ENCODE results near the gene JAG1. TPM values are rescaled to one million over a fixed set of nuclear protein-coding genes. Genes with fewer than 3 reads are reported as not detected.

The JAG1 gene
- total and polyA plus RNA-seq, 3 donors from 2014 or later = 17.4 to 30.6 (median 24.7) TPM

DNA sequence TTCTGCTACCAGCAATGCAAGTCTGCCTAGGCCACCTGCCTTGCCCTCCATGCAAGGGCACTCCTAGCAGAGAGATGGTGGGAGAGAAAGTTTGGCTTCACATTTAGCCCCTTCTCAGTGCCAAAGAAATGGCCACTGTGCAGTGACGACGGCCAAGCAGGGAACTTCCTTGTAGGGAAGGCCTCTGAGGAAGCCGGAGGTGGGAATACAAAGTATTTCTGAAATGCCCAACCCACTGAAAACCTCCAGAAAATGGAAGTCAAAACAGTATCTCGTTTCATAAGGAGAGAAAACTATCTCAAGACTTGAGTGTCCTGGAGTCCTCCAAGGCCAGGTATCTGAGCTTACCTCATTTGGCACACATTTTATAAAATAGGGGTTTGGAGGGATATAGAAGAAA lies 42.7 kb downstream of the JAG1 start:
- Histone ChIP-seq H3K27me3 (no peaks in the 10 kb centered on the region), H3K9me3 (no peaks in the 10 kb centered on the region), H3K36me3 (ENCODE audit: low read depth, missing control alignments) (no peaks in the 10 kb centered on the region), H3K27ac (no peak overlapping the region), H3K4me3 (no peak overlapping the region), H3K4me1 (peaks cover 9% of the 10 kb centered on the region)
- no peak for DNase-seq
- TF ChIP-seq, protein P1, sequence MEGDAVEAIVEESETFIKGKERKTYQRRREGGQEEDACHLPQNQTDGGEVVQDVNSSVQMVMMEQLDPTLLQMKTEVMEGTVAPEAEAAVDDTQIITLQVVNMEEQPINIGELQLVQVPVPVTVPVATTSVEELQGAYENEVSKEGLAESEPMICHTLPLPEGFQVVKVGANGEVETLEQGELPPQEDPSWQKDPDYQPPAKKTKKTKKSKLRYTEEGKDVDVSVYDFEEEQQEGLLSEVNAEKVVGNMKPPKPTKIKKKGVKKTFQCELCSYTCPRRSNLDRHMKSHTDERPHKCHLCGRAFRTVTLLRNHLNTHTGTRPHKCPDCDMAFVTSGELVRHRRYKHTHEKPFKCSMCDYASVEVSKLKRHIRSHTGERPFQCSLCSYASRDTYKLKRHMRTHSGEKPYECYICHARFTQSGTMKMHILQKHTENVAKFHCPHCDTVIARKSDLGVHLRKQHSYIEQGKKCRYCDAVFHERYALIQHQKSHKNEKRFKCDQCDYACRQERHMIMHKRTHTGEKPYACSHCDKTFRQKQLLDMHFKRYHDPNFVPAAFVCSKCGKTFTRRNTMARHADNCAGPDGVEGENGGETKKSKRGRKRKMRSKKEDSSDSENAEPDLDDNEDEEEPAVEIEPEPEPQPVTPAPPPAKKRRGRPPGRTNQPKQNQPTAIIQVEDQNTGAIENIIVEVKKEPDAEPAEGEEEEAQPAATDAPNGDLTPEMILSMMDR (IDR thresholded peaks at IDR 0.05) = no peak
- no peak for TF ChIP-seq POLR2A (IDR thresholded peaks at IDR 0.05)
- WGBS, 2 donors = 78 to 84% methylated on average over 4 of the region's 4 CpGs
- intact Hi-C loops (cut with DNase I; ENCODE audit: low total_unique reads) = no loop called here

DNA sequence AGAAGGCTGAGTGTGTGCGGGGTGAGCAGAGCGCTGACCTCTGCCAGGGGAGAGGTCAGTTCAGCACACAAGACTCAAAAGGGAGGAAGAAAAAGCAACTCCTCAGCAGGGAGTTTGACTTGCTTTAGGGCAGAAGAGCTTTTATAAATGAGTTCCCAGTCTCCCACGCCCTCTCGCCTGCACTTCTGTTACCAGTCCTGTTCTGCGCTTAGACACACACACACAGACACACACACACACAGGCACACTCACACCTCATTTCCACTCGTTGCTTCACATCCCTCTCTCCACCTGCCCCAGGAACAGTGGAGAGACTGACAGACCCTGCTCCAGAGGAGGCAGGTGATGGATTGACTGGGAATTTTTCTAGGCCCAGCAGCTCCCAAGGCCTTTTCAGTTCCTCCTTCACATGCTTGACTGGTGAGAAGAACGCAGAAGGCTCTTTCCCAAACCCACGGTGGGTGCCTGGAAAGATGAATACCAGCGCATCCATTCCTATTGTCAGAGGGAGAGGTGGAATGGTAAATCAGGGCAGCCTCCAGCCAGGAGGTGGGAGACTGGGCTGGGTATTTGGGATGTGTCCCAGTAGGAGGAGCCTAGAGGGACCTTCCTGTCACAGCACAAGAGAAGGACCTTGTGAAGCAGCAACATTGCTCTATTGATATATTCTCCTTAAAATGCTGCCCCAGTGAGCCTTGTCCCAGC lies 43.7 kb downstream of the JAG1 start:
- H3K36me3 ChIP-seq (ENCODE audit: low read depth, missing control alignments) = no peaks in the 10 kb centered on the region
- H3K4me3 ChIP-seq = no peak overlapping the region
- 72 to 82% methylated on average over 9 of the region's 9 CpGs for WGBS, 2 donors
- peaks cover 4% of the 10 kb centered on the region for H3K4me1 ChIP-seq
- TF ChIP-seq, protein P1 (IDR thresholded peaks at IDR 0.05) = no peak
- TF ChIP-seq POLR2A (IDR thresholded peaks at IDR 0.05) = no peak
- DNase-seq = no peak
- no peaks in the 10 kb centered on the region for H3K27me3 ChIP-seq
- H3K27ac ChIP-seq = no peak overlapping the region
- no peaks in the 10 kb centered on the region for H3K9me3 ChIP-seq
- intact Hi-C loops (cut with DNase I; ENCODE audit: low total_unique reads) = no loop called here

DNA sequence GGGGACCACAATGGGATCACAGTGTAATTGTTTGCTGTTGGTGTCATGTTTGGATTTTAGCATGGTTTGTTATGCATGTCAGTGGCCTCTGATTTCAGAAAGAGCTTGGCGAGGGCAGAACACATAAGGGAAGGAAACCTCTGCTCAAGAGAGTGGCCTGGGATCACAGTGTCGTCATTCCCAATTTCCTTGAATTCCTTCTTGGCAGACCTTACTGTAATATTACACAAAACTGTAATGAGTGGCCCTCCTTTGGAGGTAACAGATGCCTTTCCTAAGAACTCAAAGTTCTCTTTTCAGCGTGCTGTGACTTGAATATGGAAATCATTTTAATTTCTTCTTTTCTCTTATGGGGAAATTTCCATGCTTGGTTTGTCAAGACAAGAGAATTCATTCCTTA lies 46.9 kb downstream of the JAG1 start:
- DNase-seq = no peak
- intact Hi-C loops (cut with DNase I; ENCODE audit: low total_unique reads) = no loop called here

DNA sequence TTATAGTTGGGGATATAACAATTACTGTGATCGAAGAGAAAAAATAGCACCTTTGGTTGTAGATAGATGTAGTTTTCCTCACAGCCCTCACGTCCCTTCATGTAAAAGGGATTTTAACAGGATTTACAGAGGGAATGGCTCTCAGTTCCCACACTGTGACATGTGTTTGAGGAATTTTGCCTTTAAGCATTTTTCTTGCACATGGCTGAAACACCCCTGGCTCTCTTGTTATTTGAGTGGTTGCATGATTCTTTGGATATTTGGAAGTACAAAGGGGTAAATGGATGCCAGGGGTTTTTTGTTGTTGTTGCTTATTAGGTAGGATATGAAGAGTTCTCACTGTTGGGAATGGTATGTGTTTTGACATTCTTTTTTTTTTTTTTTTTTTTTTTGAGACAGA lies 48.2 kb downstream of the JAG1 start:
- H3K4me3 ChIP-seq = no peak overlapping the region
- H3K36me3 ChIP-seq (ENCODE audit: low read depth, missing control alignments) = no peaks in the 10 kb centered on the region
- TF ChIP-seq, protein P1 (IDR thresholded peaks at IDR 0.05) = no peak
- no peak for TF ChIP-seq POLR2A (IDR thresholded peaks at IDR 0.05)
- WGBS, 2 donors = 89 to 92% methylated on average over 2 of the region's 2 CpGs
- H3K9me3 ChIP-seq = no peaks in the 10 kb centered on the region
- intact Hi-C loops (cut with DNase I; ENCODE audit: low total_unique reads) = no loop called here
- H3K27me3 ChIP-seq = no peaks in the 10 kb centered on the region
- no peak for DNase-seq
- no peak overlapping the region for H3K27ac ChIP-seq
- peaks cover 8% of the 10 kb centered on the region for H3K4me1 ChIP-seq

More for the DNA sequence above, 46.9 kb downstream of the JAG1 start:
- peak overlapping the region in 1 of 2 donors; percentile 26 for H3K27ac ChIP-seq
- no peaks in the 10 kb centered on the region for H3K36me3 ChIP-seq (ENCODE audit: low read depth, missing control alignments)
- WGBS, 2 donors = 46 to 52% methylated on average over 3 of the region's 3 CpGs
- TF ChIP-seq, protein P1 (IDR thresholded peaks at IDR 0.05) = no peak
- no peak for TF ChIP-seq POLR2A (IDR thresholded peaks at IDR 0.05)
- H3K4me1 ChIP-seq = peaks cover 4% of the 10 kb centered on the region
- H3K27me3 ChIP-seq = no peaks in the 10 kb centered on the region
- no peak overlapping the region for H3K4me3 ChIP-seq
- no peaks in the 10 kb centered on the region for H3K9me3 ChIP-seq

Data from testis (tissue), 3 donors.